DOHH2 (cell line): ENCODE measurements around the gene PHB1.
"Not testable (repeated sequence)": the region's sequence is repeated elsewhere in the genome, so short reads cannot be mapped to it uniquely, and the experiment has no call there.

Experiments used
- EZH2phosphoT487 ChIP-seq: fragments of 200-600 bp; sonication (generic); IDR thresholded peaks from 2 replicates; pipeline ENCODE4 v1.6.1; 2017; ENCODE audit warnings: borderline replicate concordance, mild to moderate bottlenecking, antibody characterized with exemption, low read length, moderate library complexity, mixed read lengths
- TF ChIP-seq, protein P1 (sequence below): fragments of 200-600 bp; sonication (generic); IDR thresholded peaks from one replicate; pipeline ENCODE4 v1.5.1; 2014; ENCODE audit warnings: antibody characterized with exemption, mild to moderate bottlenecking, low read depth, low read length; ENCODE audit not compliant: poor library complexity, severe bottlenecking

DNA sequence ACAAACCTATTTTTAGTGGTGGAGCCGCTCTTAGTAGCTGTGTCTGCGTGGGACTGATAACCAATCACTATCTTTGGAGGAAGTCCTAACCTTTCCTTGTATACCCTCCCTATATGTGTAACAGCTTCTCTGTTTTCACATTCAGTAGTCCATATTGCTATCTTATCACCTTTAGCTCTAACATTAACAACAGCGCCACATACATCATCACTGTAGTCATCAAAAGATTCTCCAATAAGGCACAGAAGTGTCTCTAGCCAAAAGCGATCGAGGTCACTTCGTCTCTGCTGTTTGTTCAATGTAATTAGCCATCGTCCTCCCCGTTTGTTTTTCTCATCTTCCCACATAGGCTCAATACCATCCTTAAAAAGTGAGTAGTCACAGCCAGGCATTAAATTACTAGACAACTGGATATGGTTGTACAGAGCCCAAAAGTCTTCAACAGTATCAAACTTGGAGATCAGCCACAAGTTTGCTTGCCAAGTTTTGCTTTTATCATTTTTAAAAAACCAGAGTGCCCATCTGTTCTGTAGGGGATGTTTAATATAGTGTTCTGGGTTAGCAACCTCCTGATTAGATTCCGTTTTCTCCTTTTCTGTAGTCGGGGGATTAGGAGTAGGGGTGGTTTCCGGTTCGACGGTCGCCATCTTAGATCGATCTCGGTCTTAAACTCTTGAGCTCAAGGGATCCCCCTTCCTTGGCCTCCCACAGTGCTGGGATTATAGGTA, 9.8 kb upstream of the PHB1 start:
- TF ChIP-seq, protein P1, sequence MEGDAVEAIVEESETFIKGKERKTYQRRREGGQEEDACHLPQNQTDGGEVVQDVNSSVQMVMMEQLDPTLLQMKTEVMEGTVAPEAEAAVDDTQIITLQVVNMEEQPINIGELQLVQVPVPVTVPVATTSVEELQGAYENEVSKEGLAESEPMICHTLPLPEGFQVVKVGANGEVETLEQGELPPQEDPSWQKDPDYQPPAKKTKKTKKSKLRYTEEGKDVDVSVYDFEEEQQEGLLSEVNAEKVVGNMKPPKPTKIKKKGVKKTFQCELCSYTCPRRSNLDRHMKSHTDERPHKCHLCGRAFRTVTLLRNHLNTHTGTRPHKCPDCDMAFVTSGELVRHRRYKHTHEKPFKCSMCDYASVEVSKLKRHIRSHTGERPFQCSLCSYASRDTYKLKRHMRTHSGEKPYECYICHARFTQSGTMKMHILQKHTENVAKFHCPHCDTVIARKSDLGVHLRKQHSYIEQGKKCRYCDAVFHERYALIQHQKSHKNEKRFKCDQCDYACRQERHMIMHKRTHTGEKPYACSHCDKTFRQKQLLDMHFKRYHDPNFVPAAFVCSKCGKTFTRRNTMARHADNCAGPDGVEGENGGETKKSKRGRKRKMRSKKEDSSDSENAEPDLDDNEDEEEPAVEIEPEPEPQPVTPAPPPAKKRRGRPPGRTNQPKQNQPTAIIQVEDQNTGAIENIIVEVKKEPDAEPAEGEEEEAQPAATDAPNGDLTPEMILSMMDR = not testable (repeated sequence)
- TF ChIP-seq EZH2phosphoT487 = not testable (repeated sequence)
